ENCODE results near the gene DYSF.

Gene DYSF

GRCh38 chr2:71540818-71541217 is 87.5 kb downstream of the DYSF start:
- no peak overlapping the region for H3K27ac ChIP-seq
- no peak for TF ChIP-seq ZFX (IDR thresholded peaks at IDR 0.05)
- TF ChIP-seq CTCF (conservative IDR thresholded peaks at IDR 0.05), result no peak

GRCh38 chr2:71544919-71545571 is 91.7 kb downstream of the DYSF start:
- TF ChIP-seq ZFX (IDR thresholded peaks at IDR 0.05) (no peak), CTCF (conservative IDR thresholded peaks at IDR 0.05) (no peak)
- H3K27ac ChIP-seq, result peak overlapping the region; percentile 15; the same call in 1 of the 2 replicates

GRCh38 chr2:71545572-71546274 is 92.4 kb downstream of the DYSF start:
- TF ChIP-seq CTCF (conservative IDR thresholded peaks at IDR 0.05) (peak; percentile 78), ZFX (IDR thresholded peaks at IDR 0.05) (no peak)
- peak overlapping the region; percentile 15; the same call in 1 of the 2 replicates for H3K27ac ChIP-seq

GRCh38 chr2:71546275-71546638 is 92.9 kb downstream of the DYSF start:
- TF ChIP-seq CTCF (conservative IDR thresholded peaks at IDR 0.05), result no peak
- TF ChIP-seq ZFX (IDR thresholded peaks at IDR 0.05), result no peak
- H3K27ac ChIP-seq, result no peak overlapping the region

GRCh38 chr2:71546777-71547281 is 93.5 kb downstream of the DYSF start:
- TF ChIP-seq CTCF (conservative IDR thresholded peaks at IDR 0.05), result no peak
- no peak for TF ChIP-seq ZFX (IDR thresholded peaks at IDR 0.05)
- H3K27ac ChIP-seq, result no peak overlapping the region

- TF ChIP-seq CTCF (conservative IDR thresholded peaks at IDR 0.05) (no peak), ZFX (IDR thresholded peaks at IDR 0.05) (no peak)
- no peak overlapping the region for H3K27ac ChIP-seq
Observed at GRCh38 chr2:71547616-71548285, 94.4 kb downstream of the DYSF start.

Data from C4-2B (cell line).